CD8-positive, alpha-beta memory T cell (primary cell): Measurements from ENCODE around the gene DPP6. TPM values are rescaled to one million over a fixed set of nuclear protein-coding genes. Genes with fewer than 3 reads are reported as not detected.

Source experiments
- CTCF ChIA-PET: fragments of 350-600 bp; sonication (Branson Sonifier 250); formaldehyde crosslinking; loops from one replicate; lab custom pipeline; 2021; ENCODE audit warnings: antibody characterized with exemption; lab: Charles Lee
- POLR2A ChIA-PET: fragments of 350-600 bp; sonication (Branson Sonifier 250); formaldehyde crosslinking; loops from one replicate; lab custom pipeline; 2021; ENCODE audit warnings: antibody characterized with exemption; lab: Charles Lee
- DNase-seq, 5 donors: peaks; one replicate each; pipeline versions ENCODE4 v3.0.0 to v3.0.0-alpha.2; 2020 to 2022; ENCODE audit warnings: mixed read lengths in 1 of 5
- H3K27ac ChIP-seq: one replicate; pipeline ENCODE4 v1.7.0; 2013; ENCODE audit warnings: low read depth, mild to moderate bottlenecking, low read length, moderate library complexity
- H3K27me3 ChIP-seq: 2 replicates; pipeline ENCODE4 v1.7.0; 2013; ENCODE audit warnings: low read length, mild to moderate bottlenecking; ENCODE audit not compliant: insufficient read depth, poor library complexity, severe bottlenecking
- H3K36me3 ChIP-seq: 2 replicates; pipeline ENCODE4 v1.7.0; 2013; ENCODE audit warnings: mild to moderate bottlenecking, low read length, moderate library complexity; ENCODE audit not compliant: insufficient read depth
- H3K4me1 ChIP-seq: 2 replicates; pipeline ENCODE4 v1.7.0; 2013; ENCODE audit warnings: mild to moderate bottlenecking, low read length, moderate library complexity; ENCODE audit not compliant: insufficient read depth
- H3K4me3 ChIP-seq: 2 replicates; pipeline ENCODE4 v1.7.0; 2013; ENCODE audit warnings: mild to moderate bottlenecking, low read length
- H3K9me3 ChIP-seq: 2 replicates; pipeline ENCODE4 v1.7.0; 2013; ENCODE audit warnings: mild to moderate bottlenecking, low read length
- H3K27ac Mint-ChIP-seq, 8 donors: one replicate each; pipeline ENCODE4 v1.8.0; 2020 to 2021; ENCODE audit warnings: mixed read lengths in 8 of 8, mild to moderate bottlenecking in 6 of 8, inconsistent platforms in 3 of 8, moderate library complexity in 3 of 8
- H3K27me3 Mint-ChIP-seq, 2 donors: one replicate each; pipeline ENCODE4 v1.8.0; 2020 to 2021; ENCODE audit warnings: mixed read lengths in 2 of 2, mild to moderate bottlenecking in 1 of 2, moderate library complexity in 1 of 2
- H3K36me3 Mint-ChIP-seq, 3 donors: one replicate each; pipeline ENCODE4 v1.8.0; 2020 to 2021; ENCODE audit warnings: mixed read lengths in 3 of 3, inconsistent platforms in 1 of 3, mild to moderate bottlenecking in 1 of 3
- H3K4me1 Mint-ChIP-seq, 3 donors: one replicate each; pipeline ENCODE4 v1.8.0; 2020 to 2021; ENCODE audit warnings: mixed read lengths in 3 of 3, inconsistent platforms in 1 of 3, mild to moderate bottlenecking in 1 of 3
- H3K4me3 Mint-ChIP-seq, 7 donors: one replicate each; pipeline ENCODE4 v1.8.0; 2020 to 2021; ENCODE audit warnings: mixed read lengths in 7 of 7, mild to moderate bottlenecking in 6 of 7, moderate library complexity in 4 of 7, inconsistent platforms in 2 of 7
- H3K9me3 Mint-ChIP-seq, 5 donors: one replicate each; pipeline ENCODE4 v1.8.0; 2020 to 2022; ENCODE audit warnings: mixed read lengths in 5 of 5, mild to moderate bottlenecking in 3 of 5, moderate library complexity in 2 of 5, inconsistent platforms in 1 of 5
- polyA plus RNA-seq: library from polyadenylated mRNA; unstranded; fragments of 300-500 nt; fragmentation: Illumina TruSeq; gene quantifications from one replicate; pipeline ENCODE4 v1.2.3, GENCODE V29; 2021
- total RNA-seq, 2 experiments: library from RNA; stranded (reverse); gene quantifications; one replicate each; pipeline ENCODE4 v1.2.3, GENCODE V29; 2021

Gene DPP6
- total and polyA plus RNA-seq, 3 experiments from 2014 or later, result not detected

- Mint-ChIP-seq H3K36me3 (no peaks in the 10 kb centered on the region), H3K4me1 (no peaks in the 10 kb centered on the region), H3K27ac (no peak overlapping the region), H3K4me3 (no peak overlapping the region), H3K9me3 (peaks cover 0 to 6% (median 0%) of the 10 kb centered on the region in 5 donors), H3K27me3 (no peaks in the 10 kb centered on the region)
- ChIA-PET POLR2A (no interaction called here), CTCF (no interaction called here)
- H3K36me3 ChIP-seq, result no peaks in the 10 kb centered on the region
- no peak overlapping the region for H3K4me3 ChIP-seq
- H3K27ac ChIP-seq, result no peak overlapping the region
- no peaks in the 10 kb centered on the region for H3K27me3 ChIP-seq
- H3K4me1 ChIP-seq, result no peaks in the 10 kb centered on the region
- no peak for DNase-seq
- H3K9me3 ChIP-seq, result no peaks in the 10 kb centered on the region
Measured at GRCh38 chr7:154177584-154177983, 125.4 kb downstream of the DPP6 start.

DNA sequence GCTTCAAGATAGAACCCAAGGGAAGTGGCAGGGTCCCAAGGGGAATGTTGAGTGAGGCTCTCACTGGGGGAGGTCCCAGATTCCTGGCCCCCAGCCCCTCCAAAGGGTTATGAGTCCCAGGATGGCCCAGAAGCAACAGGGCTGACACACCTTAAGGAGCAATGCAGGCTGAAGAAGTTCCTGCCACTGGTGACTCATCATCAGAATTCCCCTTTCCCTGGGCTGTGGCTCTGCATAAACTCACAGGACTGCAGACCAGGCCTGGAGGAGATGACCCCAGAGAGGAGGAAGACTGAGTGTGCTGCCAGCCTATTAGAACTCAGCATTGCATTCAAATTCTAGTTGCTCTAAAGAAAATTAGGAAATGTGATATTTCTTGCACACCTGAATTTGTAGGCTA, 126.7 kb downstream of the DPP6 start:
- CTCF ChIA-PET, result no interaction called here
- no peak for DNase-seq

DNA sequence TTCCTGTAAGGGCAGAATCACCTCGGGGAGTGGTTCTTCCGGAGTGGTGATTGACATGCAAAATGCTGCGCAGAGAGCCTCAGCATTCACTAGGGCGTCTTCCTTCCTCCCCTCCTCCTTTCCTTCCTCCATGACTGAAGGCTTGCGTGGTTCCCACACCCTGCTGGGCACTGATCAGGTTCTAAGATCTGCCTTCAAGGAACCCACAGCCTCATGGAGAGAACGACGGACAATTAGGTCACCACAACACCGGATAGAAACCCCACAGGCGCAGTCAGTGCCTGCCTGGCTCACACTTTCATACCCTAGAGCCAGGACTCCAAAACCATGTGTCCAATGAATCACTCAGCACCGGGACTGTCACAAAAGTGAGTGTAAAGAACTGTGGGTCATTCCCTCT, 131.3 kb downstream of the DPP6 start:
- no peaks in the 10 kb centered on the region for H3K36me3 ChIP-seq
- no peaks in the 10 kb centered on the region for H3K36me3 Mint-ChIP-seq
- H3K4me1 ChIP-seq, result no peaks in the 10 kb centered on the region
- H3K27ac Mint-ChIP-seq, result no peak overlapping the region
- no peak for DNase-seq
- H3K9me3 ChIP-seq, result no peaks in the 10 kb centered on the region
- no peak overlapping the region for H3K4me3 Mint-ChIP-seq
- peaks cover 0 to 11% (median 0%) of the 10 kb centered on the region in 5 donors for H3K9me3 Mint-ChIP-seq
- peaks cover 0 to 4% of the 10 kb centered on the region in 2 donors for H3K27me3 Mint-ChIP-seq
- no peaks in the 10 kb centered on the region for H3K27me3 ChIP-seq
- ChIA-PET CTCF (no interaction called here), POLR2A (no interaction called here)
- H3K4me1 Mint-ChIP-seq, result no peaks in the 10 kb centered on the region
- H3K27ac ChIP-seq, result no peak overlapping the region
- H3K4me3 ChIP-seq, result no peak overlapping the region

More for the DNA sequence above, 126.7 kb downstream of the DPP6 start:
- Histone ChIP-seq H3K27ac (no peak overlapping the region), H3K9me3 (no peaks in the 10 kb centered on the region), H3K4me1 (no peaks in the 10 kb centered on the region), H3K27me3 (no peaks in the 10 kb centered on the region), H3K4me3 (no peak overlapping the region), H3K36me3 (no peaks in the 10 kb centered on the region)
- H3K36me3 Mint-ChIP-seq, result no peaks in the 10 kb centered on the region
- no peak overlapping the region for H3K4me3 Mint-ChIP-seq
- H3K27me3 Mint-ChIP-seq, result peaks cover 0 to 3% of the 10 kb centered on the region in 2 donors
- H3K27ac Mint-ChIP-seq, result no peak overlapping the region
- POLR2A ChIA-PET, result no interaction called here
- peaks cover 0 to 7% (median 2%) of the 10 kb centered on the region in 5 donors for H3K9me3 Mint-ChIP-seq
- no peaks in the 10 kb centered on the region for H3K4me1 Mint-ChIP-seq

DNA sequence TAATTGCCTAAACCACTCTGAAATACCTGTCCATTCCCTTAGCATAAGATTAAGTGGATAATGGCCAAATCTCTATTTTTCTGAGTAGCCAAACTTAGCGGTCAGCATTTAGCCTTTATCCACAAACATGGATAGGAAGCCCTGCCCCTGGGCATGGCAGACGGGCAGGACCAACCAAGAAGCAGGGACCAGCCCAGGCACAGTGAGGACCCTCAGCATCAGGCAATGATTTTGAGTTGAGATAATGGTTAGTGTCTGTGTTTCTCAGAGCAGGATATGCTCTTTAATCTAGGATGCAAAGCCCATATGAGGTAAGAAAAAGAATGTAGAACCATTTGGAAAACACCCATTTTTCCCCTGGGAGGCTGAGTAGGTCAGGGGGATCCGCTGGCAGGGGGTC, 131.7 kb downstream of the DPP6 start:
- no peaks in the 10 kb centered on the region for H3K9me3 ChIP-seq
- Mint-ChIP-seq H3K36me3 (no peaks in the 10 kb centered on the region), H3K4me3 (no peak overlapping the region), H3K27me3 (peaks cover 0 to 4% of the 10 kb centered on the region in 2 donors), H3K9me3 (peaks cover 0 to 9% (median 0%) of the 10 kb centered on the region in 5 donors), H3K4me1 (no peaks in the 10 kb centered on the region), H3K27ac (no peak overlapping the region)
- H3K4me1 ChIP-seq, result no peaks in the 10 kb centered on the region
- H3K4me3 ChIP-seq, result no peak overlapping the region
- H3K27ac ChIP-seq, result no peak overlapping the region
- POLR2A ChIA-PET, result no interaction called here
- CTCF ChIA-PET, result no interaction called here
- H3K27me3 ChIP-seq, result no peaks in the 10 kb centered on the region
- no peak for DNase-seq
- H3K36me3 ChIP-seq, result no peaks in the 10 kb centered on the region

DNA sequence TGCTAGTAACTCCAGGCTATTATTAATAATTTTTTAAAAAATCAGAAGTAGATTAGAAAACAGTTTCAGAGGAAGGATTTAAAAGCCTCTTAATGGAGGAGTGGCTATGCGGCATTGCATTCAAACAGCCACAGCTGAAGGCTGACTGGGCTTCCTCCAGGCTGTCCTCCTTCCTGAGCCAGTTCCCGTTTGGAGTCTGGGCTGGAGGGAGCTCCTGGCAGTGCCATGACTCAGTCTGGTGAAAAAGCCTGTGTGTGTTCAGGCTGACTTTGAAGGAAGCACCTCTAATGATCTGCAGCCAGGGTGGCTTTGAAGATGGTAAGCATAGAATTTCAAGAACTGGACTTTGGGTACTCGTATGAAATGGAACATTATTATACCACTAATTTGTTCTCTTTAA, 134.6 kb downstream of the DPP6 start:
- Histone ChIP-seq H3K27me3 (no peaks in the 10 kb centered on the region), H3K9me3 (no peaks in the 10 kb centered on the region), H3K4me3 (no peak overlapping the region), H3K36me3 (no peaks in the 10 kb centered on the region), H3K4me1 (no peaks in the 10 kb centered on the region), H3K27ac (no peak overlapping the region)
- no peak overlapping the region for H3K27ac Mint-ChIP-seq
- DNase-seq, result no peak
- ChIA-PET POLR2A (no interaction called here), CTCF (no interaction called here)
- no peak overlapping the region for H3K4me3 Mint-ChIP-seq
- no peaks in the 10 kb centered on the region for H3K4me1 Mint-ChIP-seq
- H3K9me3 Mint-ChIP-seq, result peaks cover 0 to 9% (median 2%) of the 10 kb centered on the region in 5 donors
- no peaks in the 10 kb centered on the region for H3K36me3 Mint-ChIP-seq
- H3K27me3 Mint-ChIP-seq, result peaks cover 0 to 4% of the 10 kb centered on the region in 2 donors

DNA sequence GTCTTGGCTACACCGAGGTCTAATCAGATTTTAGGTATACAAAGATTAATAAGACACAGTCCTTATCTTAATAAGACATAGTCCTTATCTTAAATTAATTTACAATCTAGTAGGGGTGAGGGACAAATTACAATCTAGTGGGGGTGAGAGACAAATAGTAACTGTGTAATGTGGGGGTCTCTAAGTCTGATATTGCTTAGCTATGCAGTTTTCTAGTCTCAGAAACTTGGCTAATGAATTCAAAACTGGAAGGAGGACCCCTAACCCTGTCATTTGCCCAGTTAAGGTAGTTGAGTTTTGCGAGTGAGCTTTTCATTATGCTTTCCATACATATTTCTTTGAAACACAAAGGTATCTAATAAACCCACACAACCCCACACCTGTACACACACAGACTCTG, 136.1 kb downstream of the DPP6 start:
- Mint-ChIP-seq H3K27me3 (peaks cover 0 to 3% of the 10 kb centered on the region in 2 donors), H3K4me1 (no peaks in the 10 kb centered on the region), H3K9me3 (peaks cover 0 to 8% (median 2%) of the 10 kb centered on the region in 5 donors), H3K27ac (no peak overlapping the region), H3K36me3 (no peaks in the 10 kb centered on the region), H3K4me3 (no peak overlapping the region)
- ChIA-PET POLR2A (no interaction called here), CTCF (no interaction called here)
- Histone ChIP-seq H3K27ac (no peak overlapping the region), H3K9me3 (no peaks in the 10 kb centered on the region), H3K27me3 (no peaks in the 10 kb centered on the region), H3K4me1 (no peaks in the 10 kb centered on the region), H3K36me3 (no peaks in the 10 kb centered on the region), H3K4me3 (no peak overlapping the region)
- no peak for DNase-seq

DNA sequence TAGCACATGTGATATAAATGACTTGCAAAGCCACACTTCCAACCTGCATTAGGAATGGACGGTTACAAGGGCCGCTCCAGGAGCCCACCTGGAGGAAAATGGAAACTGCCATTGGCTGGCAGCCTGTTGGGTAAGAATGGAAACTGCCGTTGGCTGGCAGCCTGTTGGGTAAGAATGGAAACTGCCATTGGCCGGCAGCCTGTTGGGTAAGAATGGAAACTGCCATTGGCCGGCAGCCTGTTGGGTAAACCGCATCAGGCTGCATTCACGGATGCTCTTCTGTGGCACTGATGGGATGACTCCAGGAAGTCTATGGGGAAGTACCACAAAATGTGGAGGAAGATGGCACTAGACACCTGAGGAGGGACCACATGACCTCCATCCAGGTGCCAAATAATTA, 143.1 kb downstream of the DPP6 start:
- Mint-ChIP-seq H3K27ac (no peak overlapping the region), H3K4me3 (no peak overlapping the region)
- POLR2A ChIA-PET, result no interaction called here

DNA sequence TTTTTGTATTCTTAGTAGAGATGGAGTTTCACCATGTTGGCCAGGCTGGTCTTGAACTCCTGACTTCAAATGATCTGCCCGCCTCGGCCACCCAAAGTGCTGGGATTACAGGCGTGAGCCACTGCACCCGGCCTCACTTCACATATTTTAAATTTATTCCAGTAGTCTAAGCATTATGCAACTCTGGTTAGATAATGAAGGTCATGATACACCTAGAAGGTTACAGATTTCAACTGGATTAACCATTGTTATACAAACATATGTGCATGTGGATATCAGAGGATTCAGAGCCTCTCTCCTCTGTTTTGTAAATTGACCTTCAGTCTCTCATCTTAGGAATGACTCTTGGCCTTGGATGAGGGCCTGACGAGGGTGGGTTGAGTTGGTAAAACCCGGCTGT, 146.3 kb downstream of the DPP6 start:
- Histone ChIP-seq H3K4me1 (no peaks in the 10 kb centered on the region), H3K36me3 (no peaks in the 10 kb centered on the region), H3K4me3 (no peak overlapping the region), H3K27ac (no peak overlapping the region), H3K9me3 (peaks cover 3% of the 10 kb centered on the region), H3K27me3 (no peaks in the 10 kb centered on the region)
- ChIA-PET CTCF (no interaction called here), POLR2A (no interaction called here)
- H3K27ac Mint-ChIP-seq, result no peak overlapping the region
- peaks cover 0 to 5% of the 10 kb centered on the region in 2 donors for H3K27me3 Mint-ChIP-seq
- no peak for DNase-seq
- H3K4me1 Mint-ChIP-seq, result no peaks in the 10 kb centered on the region
- H3K9me3 Mint-ChIP-seq, result peaks cover 0 to 10% (median 5%) of the 10 kb centered on the region in 5 donors
- no peak overlapping the region for H3K4me3 Mint-ChIP-seq
- H3K36me3 Mint-ChIP-seq, result no peaks in the 10 kb centered on the region

More for the DNA sequence above, 143.1 kb downstream of the DPP6 start:
- CTCF ChIA-PET, result no interaction called here
- H3K36me3 Mint-ChIP-seq, result no peaks in the 10 kb centered on the region
- H3K4me1 Mint-ChIP-seq, result no peaks in the 10 kb centered on the region
- Histone ChIP-seq H3K27ac (no peak overlapping the region), H3K4me3 (no peak overlapping the region), H3K27me3 (no peaks in the 10 kb centered on the region), H3K9me3 (peaks cover 3% of the 10 kb centered on the region), H3K36me3 (no peaks in the 10 kb centered on the region), H3K4me1 (no peaks in the 10 kb centered on the region)
- DNase-seq, result no peak
- peaks cover 0 to 3% of the 10 kb centered on the region in 2 donors for H3K27me3 Mint-ChIP-seq
- H3K9me3 Mint-ChIP-seq, result peaks cover 0 to 8% (median 3%) of the 10 kb centered on the region in 5 donors

- H3K36me3 ChIP-seq, result no peaks in the 10 kb centered on the region
- no peak overlapping the region for H3K4me3 ChIP-seq
- Mint-ChIP-seq H3K4me3 (no peak overlapping the region), H3K9me3 (peaks cover 2 to 8% (median 3%) of the 10 kb centered on the region in 5 donors), H3K27me3 (peaks cover 0 to 8% of the 10 kb centered on the region in 2 donors), H3K27ac (no peak overlapping the region), H3K36me3 (no peaks in the 10 kb centered on the region), H3K4me1 (no peaks in the 10 kb centered on the region)
- no peaks in the 10 kb centered on the region for H3K4me1 ChIP-seq
- H3K27ac ChIP-seq, result no peak overlapping the region
- no peaks in the 10 kb centered on the region for H3K27me3 ChIP-seq
- CTCF ChIA-PET, result no interaction called here
- no peak for DNase-seq
- POLR2A ChIA-PET, result no interaction called here
- peaks cover 3% of the 10 kb centered on the region for H3K9me3 ChIP-seq
Measured at GRCh38 chr7:154200241-154200640, 148.0 kb downstream of the DPP6 start.
